Caki2 (cell line): ENCODE results near the gene OPRM1. TPM values are rescaled to one million over a fixed set of nuclear protein-coding genes. Genes with fewer than 3 reads are reported as not detected.

Experiments
- DNase-seq: peaks from one replicate; pipeline ENCODE4 v3.0.0-alpha.2; 2015; ENCODE audit warnings: low read depth
- in situ Hi-C: cut with HindIII; loops from 2 replicates; pipeline ENCODE4 v1.10.0; 2016; ENCODE audit warnings: low sequenced_read_pairs, low pct_unique_long_range_greater_than_20kb, mixed read lengths
- total RNA-seq: library from RNA; depleted of rRNA; stranded (reverse); fragments of >200 nt; shearing (Covaris generic); gene quantifications from 2 replicates; pipeline ENCODE4 v1.2.3, GENCODE V29; 2014; ENCODE audit warnings: low replicate concordance

The OPRM1 gene
- total RNA-seq, 1 experiment from 2014 or later: not detected

- in situ Hi-C loops: no loop called here
- no peak for DNase-seq
Observed at GRCh38 chr6:154243793-154244750, 205.0 kb downstream of the OPRM1 start.

DNA sequence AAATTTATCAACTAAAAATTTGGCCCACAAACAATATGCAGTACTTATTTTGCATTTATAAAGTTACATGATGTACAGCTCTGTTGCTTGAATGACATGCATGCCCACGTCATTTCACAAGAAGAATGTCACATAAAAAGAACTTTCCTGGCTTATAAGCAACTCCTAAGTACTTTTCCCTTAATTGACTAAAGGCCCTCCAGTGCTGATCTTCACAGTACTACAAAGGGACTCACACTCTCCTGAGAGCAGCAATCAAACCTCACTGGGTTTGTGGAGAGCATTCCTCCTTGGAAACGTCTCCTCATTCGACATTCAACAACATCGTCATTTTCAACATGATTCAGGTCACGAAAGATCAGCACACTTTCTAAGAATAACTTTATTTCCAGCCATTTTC lies 206.5 kb downstream of the OPRM1 start:
- DNase-seq: no peak
- in situ Hi-C loops: no loop called here

DNA sequence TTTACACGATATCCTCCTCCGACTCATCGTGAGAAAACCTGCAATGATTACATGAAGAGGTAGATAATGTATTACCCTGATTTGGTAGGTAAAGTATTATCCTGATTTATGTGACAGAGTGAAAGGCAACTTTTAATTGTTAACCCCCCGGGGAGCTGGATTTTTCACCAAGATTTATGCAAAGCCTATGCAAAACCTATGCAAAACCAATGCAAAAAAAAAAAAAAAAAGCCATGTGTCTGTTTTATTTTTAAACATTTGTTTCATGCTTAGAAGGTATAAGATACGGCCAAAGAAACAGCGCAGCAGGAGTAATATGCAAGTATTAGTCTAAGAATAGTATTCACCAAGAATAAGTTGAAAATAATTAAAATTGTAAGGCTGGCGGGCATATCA lies 207.7 kb downstream of the OPRM1 start:
- no peak for DNase-seq

DNA sequence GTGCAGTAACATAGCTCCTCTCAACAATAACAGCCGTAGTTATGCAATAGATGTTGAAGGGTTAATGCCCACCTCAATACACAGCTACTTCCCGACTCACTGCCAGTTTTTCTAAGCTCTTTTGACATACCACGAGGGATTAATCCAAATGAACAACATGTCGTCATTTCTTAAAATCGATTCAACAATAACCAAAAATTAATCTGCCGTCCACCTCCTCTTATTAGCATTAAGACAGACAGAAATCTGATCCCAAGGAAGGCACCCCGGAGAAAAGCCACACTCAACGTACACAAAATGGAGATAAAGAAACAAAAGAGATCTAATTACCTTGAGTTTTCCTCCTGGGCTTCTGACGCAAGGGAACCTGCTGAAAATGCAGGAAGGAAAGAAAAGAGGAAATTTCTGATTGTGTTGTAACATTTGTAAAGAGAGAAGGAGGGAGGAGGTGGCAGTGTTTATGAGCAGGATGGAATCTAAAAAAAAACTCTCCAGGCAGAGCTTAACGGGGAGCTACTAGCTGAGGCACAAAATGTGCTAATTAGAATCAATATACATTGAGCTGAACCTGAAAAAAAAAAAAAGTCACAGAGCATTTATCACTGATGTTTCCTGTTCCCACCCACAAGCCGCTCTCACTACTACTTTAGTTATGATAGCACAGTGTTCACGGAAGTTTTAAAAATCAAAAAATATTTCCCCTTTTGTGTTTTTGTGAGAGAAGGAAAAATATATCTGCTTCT lies 208.2 kb downstream of the OPRM1 start:
- in situ Hi-C loops: no loop called here
- no peak for DNase-seq

More for the DNA sequence above, 207.7 kb downstream of the OPRM1 start:
- in situ Hi-C loops: no loop called here

- in situ Hi-C loops: no loop called here
- peak; percentile 58 for DNase-seq
Observed at GRCh38 chr6:154249499-154250298, 210.7 kb downstream of the OPRM1 start.

DNA sequence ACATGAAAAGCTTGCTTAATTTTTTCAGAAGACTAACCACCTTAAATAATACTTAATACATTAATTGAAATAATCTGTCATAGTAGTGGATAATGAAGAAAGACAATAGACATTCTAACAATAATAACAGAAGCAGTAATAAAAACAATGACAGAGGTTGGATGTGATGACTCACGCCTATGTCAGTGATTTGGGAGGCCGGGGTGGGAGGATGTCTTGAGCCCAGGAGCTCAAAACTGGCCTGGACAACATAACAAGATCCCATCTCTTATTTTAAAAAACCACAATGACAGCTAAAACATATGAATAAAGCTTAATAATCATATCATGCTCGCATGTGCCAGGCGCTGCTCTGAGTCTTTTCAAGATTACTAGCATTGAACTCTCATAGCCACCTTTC lies 212.1 kb downstream of the OPRM1 start:
- peak; percentile 5 for DNase-seq
- in situ Hi-C loops: no loop called here

GRCh38 chr6:154252678-154253077 lies 213.6 kb downstream of the OPRM1 start:
- DNase-seq: no peak
- in situ Hi-C loops: no loop called here

DNA sequence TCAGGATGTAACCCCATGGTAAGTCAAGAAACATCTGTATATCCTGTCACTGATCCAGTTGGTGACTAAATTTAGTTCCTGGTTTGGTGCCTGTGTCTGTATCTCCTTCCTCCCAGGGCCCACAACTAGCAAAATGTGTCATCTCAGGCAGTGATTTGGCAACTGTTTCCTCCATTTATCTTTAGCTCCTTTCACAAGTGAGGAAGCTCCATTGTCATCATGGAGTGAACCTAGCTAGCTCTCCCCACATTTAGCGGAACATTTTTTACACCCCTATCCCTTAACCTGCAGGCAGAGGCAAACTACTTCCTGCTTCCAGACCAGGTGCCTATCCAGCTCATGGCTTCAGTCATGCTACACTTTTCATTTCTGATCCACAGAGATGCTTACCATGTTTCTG lies 218.0 kb downstream of the OPRM1 start:
- in situ Hi-C loops: no loop called here
- no peak for DNase-seq

GRCh38 chr6:154258064-154258757 lies 219.2 kb downstream of the OPRM1 start:
- in situ Hi-C loops: no loop called here
- no peak for DNase-seq

GRCh38 chr6:154261688-154262397 lies 222.8 kb downstream of the OPRM1 start:
- no peak for DNase-seq
- in situ Hi-C loops: no loop called here

DNA sequence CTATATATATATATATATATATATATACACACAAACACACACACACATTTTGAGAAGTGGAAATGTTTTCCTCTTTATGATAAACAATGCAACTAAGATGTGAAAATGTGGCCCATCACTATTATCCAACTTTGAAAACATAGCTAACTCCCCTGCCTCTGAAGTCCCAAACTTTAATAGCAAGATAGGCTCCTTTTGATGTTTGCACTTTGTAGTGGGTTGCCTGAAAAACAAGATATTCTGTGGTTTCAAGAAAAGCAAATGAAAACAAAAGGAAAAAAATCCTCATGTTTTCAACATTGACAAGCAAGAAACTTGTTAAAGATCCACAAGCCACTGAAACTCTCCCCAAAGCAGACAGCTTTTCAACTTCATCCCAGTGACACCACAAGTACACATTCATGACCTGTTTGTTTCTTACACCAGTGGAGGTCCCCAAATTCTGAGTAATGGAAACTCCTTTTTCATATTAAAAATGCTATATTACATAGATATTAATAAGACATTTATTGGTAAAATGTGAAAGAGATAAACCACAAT lies 227.6 kb downstream of the OPRM1 start:
- in situ Hi-C loops: no loop called here
- DNase-seq: no peak

GRCh38 chr6:154267508-154268106 lies 228.6 kb downstream of the OPRM1 start:
- in situ Hi-C loops: no loop called here
- DNase-seq: no peak

GRCh38 chr6:154268486-154268885 lies 229.4 kb downstream of the OPRM1 start:
- no peak for DNase-seq
- in situ Hi-C loops: no loop called here

DNA sequence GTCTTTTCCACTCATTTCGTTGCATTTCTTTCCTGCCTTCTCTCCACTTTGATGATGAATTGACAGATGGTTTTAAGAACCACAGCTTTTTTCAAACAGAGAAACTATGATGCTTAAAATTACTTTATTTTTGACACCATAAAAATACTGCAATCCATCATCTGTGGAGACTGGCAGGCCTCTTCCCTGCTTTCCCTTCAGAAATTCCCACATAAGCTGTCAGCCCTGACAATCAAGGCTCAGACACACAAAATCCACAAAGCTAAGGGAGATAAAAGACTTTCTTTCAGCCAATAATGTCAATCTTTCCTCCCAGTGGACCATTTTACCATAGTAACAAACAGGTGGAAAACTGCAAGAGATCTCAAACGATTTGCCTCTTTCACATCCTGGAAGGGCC lies 235.1 kb downstream of the OPRM1 start:
- no peak for DNase-seq
- in situ Hi-C loops: no loop called here

GRCh38 chr6:154276810-154277628 lies 238.0 kb downstream of the OPRM1 start:
- in situ Hi-C loops: no loop called here
- peak; percentile 23 for DNase-seq

DNA sequence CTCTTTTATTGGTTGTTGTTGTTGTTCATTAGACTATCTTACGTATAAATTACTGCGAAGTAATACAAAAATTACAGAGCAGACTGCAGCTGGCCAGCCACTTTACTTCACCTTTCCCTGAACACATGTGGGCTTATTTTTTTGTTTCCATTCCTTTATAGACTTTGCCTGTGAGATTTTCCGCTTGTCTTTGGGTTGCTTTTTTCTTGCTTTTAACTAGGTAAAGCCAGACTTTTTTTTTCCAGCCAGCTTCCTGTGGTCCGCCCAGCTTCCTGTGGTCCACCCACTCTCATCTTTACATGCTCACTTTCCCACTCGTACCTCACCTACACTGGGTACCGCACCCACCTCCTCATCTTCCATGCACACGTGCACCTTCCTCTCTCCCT lies 238.6 kb downstream of the OPRM1 start:
- no peak for DNase-seq
- in situ Hi-C loops: no loop called here
